PFSK-1 (cell line): ENCODE data around the gene TCTN2.

Source experiments
- FOXP2 ChIP-seq: optimal IDR thresholded peaks from 2 replicates; pipeline ENCODE3; 2011; ENCODE audit warnings: borderline replicate concordance, control low read depth, inconsistent platforms; ENCODE audit not compliant: insufficient read depth; ENCODE audit errors: extremely low read length, extremely low read depth
- POLR2AphosphoS5 ChIP-seq: IDR thresholded peaks from 2 replicates; pipeline ENCODE4 v1.6.1; 2012; ENCODE audit warnings: low read depth, mild to moderate bottlenecking, control low read depth, low read length, moderate library complexity
- SIN3A ChIP-seq: IDR thresholded peaks from 2 replicates; pipeline ENCODE4 v1.6.1; 2012; ENCODE audit warnings: mild to moderate bottlenecking, low read length, moderate library complexity, borderline replicate concordance; ENCODE audit not compliant: insufficient read depth
- TAF1 ChIP-seq: IDR thresholded peaks from 2 replicates; pipeline ENCODE4 v1.6.1; 2012; ENCODE audit warnings: low read length, control low read depth, borderline replicate concordance; ENCODE audit not compliant: insufficient read depth
- TF ChIP-seq, protein P1 (sequence below), 2 experiments: IDR thresholded peaks; 2 replicates each; pipeline versions ENCODE4 v1.6.1 to v1.8.0; 2011 to 2012; ENCODE audit warnings: low read depth in 2 of 2, low read length in 2 of 2, control low read depth in 1 of 2, inconsistent platforms in 1 of 2, mild to moderate bottlenecking in 1 of 2, moderate library complexity in 1 of 2; ENCODE audit not compliant: insufficient read depth in 1 of 2

TCTN2 gene

DNA sequence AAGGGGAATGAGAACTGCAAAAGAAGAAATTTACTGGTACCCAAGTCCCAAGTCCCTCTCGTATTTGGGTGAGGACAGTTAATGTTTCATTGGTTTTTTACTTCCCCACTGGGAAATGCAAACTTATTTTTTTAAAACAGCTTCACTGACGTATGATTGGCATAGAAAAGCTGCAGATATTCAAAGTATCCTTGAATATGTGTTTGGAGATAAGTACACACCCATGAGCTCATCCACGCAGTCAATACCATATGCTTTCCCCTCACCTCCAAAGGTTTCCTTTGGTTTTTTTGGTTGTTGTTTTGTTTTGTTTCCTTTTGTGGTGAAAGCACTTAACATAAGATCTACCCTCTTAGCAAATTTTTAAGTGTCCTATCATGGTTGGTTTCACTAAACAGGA is 13.1 kb downstream of the TCTN2 start:
- TF ChIP-seq FOXP2 (no peak), TAF1 (no peak), SIN3A (no peak), POLR2AphosphoS5 (no peak)
- TF ChIP-seq, protein P1, sequence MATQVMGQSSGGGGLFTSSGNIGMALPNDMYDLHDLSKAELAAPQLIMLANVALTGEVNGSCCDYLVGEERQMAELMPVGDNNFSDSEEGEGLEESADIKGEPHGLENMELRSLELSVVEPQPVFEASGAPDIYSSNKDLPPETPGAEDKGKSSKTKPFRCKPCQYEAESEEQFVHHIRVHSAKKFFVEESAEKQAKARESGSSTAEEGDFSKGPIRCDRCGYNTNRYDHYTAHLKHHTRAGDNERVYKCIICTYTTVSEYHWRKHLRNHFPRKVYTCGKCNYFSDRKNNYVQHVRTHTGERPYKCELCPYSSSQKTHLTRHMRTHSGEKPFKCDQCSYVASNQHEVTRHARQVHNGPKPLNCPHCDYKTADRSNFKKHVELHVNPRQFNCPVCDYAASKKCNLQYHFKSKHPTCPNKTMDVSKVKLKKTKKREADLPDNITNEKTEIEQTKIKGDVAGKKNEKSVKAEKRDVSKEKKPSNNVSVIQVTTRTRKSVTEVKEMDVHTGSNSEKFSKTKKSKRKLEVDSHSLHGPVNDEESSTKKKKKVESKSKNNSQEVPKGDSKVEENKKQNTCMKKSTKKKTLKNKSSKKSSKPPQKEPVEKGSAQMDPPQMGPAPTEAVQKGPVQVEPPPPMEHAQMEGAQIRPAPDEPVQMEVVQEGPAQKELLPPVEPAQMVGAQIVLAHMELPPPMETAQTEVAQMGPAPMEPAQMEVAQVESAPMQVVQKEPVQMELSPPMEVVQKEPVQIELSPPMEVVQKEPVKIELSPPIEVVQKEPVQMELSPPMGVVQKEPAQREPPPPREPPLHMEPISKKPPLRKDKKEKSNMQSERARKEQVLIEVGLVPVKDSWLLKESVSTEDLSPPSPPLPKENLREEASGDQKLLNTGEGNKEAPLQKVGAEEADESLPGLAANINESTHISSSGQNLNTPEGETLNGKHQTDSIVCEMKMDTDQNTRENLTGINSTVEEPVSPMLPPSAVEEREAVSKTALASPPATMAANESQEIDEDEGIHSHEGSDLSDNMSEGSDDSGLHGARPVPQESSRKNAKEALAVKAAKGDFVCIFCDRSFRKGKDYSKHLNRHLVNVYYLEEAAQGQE (IDR thresholded peaks at IDR 0.05; ENCODE audit: insufficient read depth in 1 of 2, low read depth in 2 of 2, low read length in 2 of 2) = no peak

DNA sequence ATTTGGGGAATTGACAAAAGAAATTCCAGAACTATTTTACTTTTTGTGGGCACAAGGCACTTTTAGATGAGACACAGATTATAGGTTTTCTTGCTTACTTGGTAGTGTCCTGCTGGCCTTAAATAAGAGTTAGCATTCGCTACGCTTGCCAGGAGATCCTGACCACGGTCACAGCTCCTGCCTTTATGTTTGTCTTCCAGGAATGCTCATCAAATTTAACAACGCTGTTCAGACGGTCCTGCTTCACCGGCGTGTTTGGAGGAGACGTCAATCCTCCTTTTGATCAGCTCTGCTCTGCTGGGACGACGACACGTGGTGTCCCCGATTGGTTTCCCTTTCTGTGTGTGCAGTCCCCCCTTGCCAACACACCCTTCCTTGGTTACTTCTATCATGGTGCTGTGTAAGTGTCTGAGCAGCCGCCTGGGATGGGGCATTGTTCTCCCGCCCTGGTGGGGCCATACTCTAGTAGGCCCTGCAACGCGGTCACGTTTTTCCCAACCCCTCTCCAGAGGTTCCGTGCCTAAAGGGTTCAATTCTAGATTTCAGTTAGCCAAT is 15.8 kb downstream of the TCTN2 start:
- TF ChIP-seq TAF1 = no peak
- no peak for TF ChIP-seq SIN3A
- TF ChIP-seq POLR2AphosphoS5 = no peak
- TF ChIP-seq FOXP2 = no peak
- TF ChIP-seq, protein P1 (IDR thresholded peaks at IDR 0.05; ENCODE audit: insufficient read depth in 1 of 2, low read depth in 2 of 2, low read length in 2 of 2) = no peak

DNA sequence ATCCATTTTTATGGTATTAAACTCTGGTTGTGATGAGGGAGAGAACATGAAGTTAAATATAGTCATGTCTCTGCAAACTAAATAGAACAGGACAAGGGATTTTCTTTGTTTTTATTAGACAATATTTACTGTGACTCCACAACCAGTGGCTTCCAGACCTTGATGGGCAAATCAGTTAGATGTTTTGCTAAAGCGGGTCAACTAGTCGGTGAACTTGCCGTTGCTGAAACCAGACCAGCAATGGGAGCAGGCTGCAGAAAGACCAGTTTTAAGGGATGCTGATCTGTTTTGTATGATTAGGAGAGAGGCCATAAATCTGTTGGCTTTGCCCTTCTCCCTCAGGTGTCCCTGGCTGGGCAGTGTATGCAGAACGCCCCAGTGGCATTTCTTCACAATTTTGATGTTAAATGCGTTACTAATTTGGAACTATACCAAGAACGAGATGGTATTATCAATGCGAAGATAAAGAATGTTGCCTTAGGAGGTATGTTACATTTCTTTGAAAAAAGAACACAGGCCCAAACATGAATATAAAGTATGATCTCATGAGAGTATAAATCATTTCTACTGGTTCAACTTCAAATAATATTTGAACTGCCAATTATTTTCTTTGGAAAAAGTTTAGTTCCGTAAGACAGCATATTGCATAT is 19.4 kb downstream of the TCTN2 start:
- TF ChIP-seq, protein P1 (IDR thresholded peaks at IDR 0.05; ENCODE audit: insufficient read depth in 1 of 2, low read depth in 2 of 2, low read length in 2 of 2) = no peak
- TF ChIP-seq TAF1 = no peak
- TF ChIP-seq FOXP2 = no peak
- no peak for TF ChIP-seq POLR2AphosphoS5
- no peak for TF ChIP-seq SIN3A

DNA sequence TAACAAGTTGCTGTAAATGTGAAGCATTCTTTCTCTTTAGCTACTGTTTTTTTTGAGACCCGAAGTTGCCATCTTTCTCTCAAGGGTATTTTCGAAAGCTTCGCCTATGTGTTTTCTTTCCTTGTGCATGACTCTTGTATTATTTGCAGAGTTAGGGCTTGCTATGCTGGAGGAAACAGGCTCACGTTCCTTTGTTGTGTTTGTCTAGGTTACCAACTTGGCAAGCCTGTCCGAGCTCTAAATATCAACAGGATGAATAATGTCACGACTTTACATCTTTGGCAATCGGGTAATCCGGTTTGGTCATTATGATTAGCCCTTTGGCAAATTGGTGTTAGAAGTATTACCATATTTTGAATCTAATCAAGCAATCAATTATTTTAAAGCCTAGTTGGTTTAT is 25.3 kb downstream of the TCTN2 start:
- TF ChIP-seq FOXP2 = no peak
- no peak for TF ChIP-seq TAF1
- TF ChIP-seq, protein P1 (IDR thresholded peaks at IDR 0.05; ENCODE audit: insufficient read depth in 1 of 2, low read depth in 2 of 2, low read length in 2 of 2) = no peak
- TF ChIP-seq SIN3A = no peak
- TF ChIP-seq POLR2AphosphoS5 = no peak
